Epidermal melanocyte (primary cell): Measurements from ENCODE around the gene MAP2K6.

Experiments used
- DNase-seq: peaks from one replicate; pipeline ENCODE4 v3.0.0; 2011; ENCODE audit warnings: low spot score; ENCODE audit not compliant: insufficient read length

The MAP2K6 gene

GRCh38 chr17:69528035-69528434 is 113.5 kb downstream of the MAP2K6 start:
- peak; percentile 24 for DNase-seq

- DNase-seq = no peak
Measured at GRCh38 chr17:69533481-69534234, 119.2 kb downstream of the MAP2K6 start.

GRCh38 chr17:69534235-69534621 is 119.7 kb downstream of the MAP2K6 start:
- no peak for DNase-seq

GRCh38 chr17:69535016-69535570 is 120.6 kb downstream of the MAP2K6 start:
- no peak for DNase-seq

- DNase-seq = no peak
Measured at GRCh38 chr17:69538795-69539194, 124.3 kb downstream of the MAP2K6 start.

- no peak for DNase-seq
Measured at GRCh38 chr17:69539274-69539673, 124.8 kb downstream of the MAP2K6 start.

- DNase-seq = no peak
Measured at GRCh38 chr17:69539781-69540319, 125.4 kb downstream of the MAP2K6 start.

GRCh38 chr17:69540356-69540755 is 125.9 kb downstream of the MAP2K6 start:
- DNase-seq = no peak

GRCh38 chr17:69547230-69547629 is 132.7 kb downstream of the MAP2K6 start:
- no peak for DNase-seq

GRCh38 chr17:69547947-69548346 is 133.4 kb downstream of the MAP2K6 start:
- no peak for DNase-seq

- DNase-seq = no peak
Measured at GRCh38 chr17:69551212-69552010, 136.9 kb downstream of the MAP2K6 start.

- no peak for DNase-seq
Measured at GRCh38 chr17:69552986-69553667, 138.6 kb downstream of the MAP2K6 start.

GRCh38 chr17:69555056-69555455 is 140.6 kb downstream of the MAP2K6 start:
- DNase-seq = no peak

GRCh38 chr17:69557339-69557738 is 142.8 kb downstream of the MAP2K6 start:
- no peak for DNase-seq

- DNase-seq = no peak
Measured at GRCh38 chr17:69558796-69559195, 144.3 kb downstream of the MAP2K6 start.

GRCh38 chr17:69560987-69561441 is 146.5 kb downstream of the MAP2K6 start:
- DNase-seq = no peak

- DNase-seq = no peak
Measured at GRCh38 chr17:69561462-69561861, 147.0 kb downstream of the MAP2K6 start.

- no peak for DNase-seq
Measured at GRCh38 chr17:69565447-69565846, 150.9 kb downstream of the MAP2K6 start.

- no peak for DNase-seq
Measured at GRCh38 chr17:69567130-69567529, 152.6 kb downstream of the MAP2K6 start.

GRCh38 chr17:69572747-69573146 is 158.2 kb downstream of the MAP2K6 start:
- DNase-seq = no peak

GRCh38 chr17:69573396-69573795 is 158.9 kb downstream of the MAP2K6 start:
- no peak for DNase-seq
